Measurements from ENCODE around the gene MCM9.

GRCh38 chr6:118865100-118865391 is 69.9 kb downstream of the MCM9 start:
- TF ChIP-seq CTCF (IDR thresholded peaks at IDR 0.05; ENCODE audit: insufficient read depth, low read depth, low read length) (no peak), EZH2 (IDR thresholded peaks at IDR 0.05; ENCODE audit: insufficient read depth, low read length) (no peak)

All from astrocyte (in vitro differentiated cells and primary cell).